Measurements from ENCODE around the gene FDXR.

Gene FDXR

DNA sequence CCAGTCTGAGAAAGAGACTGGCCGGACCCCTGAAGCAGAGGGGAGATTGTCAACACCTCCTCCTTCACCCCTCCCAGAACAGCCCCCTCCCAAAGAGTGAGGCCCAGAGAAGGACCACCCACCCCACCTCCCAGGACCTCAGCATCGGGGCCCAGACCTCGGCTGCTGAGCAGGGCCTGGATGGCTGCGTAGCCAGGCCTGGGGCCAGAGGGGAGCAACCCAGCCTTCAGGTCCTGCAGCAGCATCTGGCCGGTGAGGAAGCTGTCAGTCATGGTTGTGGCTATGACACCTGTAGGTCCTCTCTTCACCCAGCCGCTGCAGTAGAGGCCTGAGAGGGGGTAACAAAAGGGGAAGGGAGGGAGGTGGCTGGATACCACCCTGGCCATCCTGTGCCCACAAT is 9.9 kb downstream of the FDXR start:
- peaks cover 19% of the 10 kb centered on the region for H3K36me3 Mint-ChIP-seq
- peaks cover 23% of the 10 kb centered on the region for H3K4me1 Mint-ChIP-seq
- H3K4me3 Mint-ChIP-seq = no peak overlapping the region
- DNase-seq = no peak
- H3K9me3 Mint-ChIP-seq = no peaks in the 10 kb centered on the region
- CTCF ChIA-PET = interaction anchor here (0.8 to 13.6 kb wide), 24 partner anchors 9 to 228 kb away, joined by 3 to 184 read pairs (median 5); partner anchors contain the start of gene FDXR
- peaks cover 63% of the 10 kb centered on the region for H3K27me3 Mint-ChIP-seq
- no peak overlapping the region for H3K27ac Mint-ChIP-seq

DNA sequence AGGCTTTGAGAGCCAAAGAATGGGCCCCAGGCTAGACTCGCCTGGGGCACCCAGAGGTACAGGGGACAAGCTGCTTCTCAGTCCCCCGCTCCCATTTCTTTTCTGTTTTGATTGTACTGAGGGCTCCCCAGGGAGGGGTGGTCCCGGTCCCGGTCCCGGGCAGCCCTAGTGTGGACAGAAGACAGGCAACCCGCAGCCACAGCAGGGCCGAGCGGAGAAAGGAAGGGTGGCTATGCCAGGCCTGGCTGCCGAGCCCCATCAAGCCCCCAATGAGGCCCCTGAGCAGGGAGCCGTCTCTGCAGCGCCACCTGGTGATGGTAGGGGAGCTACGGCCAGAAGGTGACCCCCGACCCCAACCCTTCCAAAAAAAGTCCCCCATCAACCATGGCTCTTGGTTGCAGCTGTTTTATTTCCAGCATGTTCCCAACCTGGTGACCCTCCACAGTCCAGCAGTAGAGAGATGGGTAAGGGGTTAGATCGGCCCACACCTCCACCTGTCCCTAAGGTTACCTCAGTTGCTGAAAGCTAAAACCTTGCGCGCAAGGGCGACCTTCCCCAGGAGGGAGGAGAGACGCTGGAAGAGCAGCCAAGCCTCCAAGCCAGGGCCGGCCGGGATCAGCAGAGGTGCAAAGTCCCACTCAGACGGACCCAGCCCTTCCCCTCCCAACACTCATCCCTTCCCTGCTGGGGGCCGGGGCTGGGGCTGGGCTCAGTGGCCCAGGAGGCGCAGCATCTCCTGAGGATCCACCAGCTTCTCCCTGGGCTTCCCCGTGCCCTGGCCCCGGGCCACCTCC is 10.5 kb downstream of the FDXR start:
- peak; percentile 78 for DNase-seq
- CTCF ChIA-PET = interaction anchor here (0.7 to 13.6 kb wide), 28 partner anchors 8 to 228 kb away, joined by 3 to 184 read pairs (median 4); partner anchors contain the start of gene FDXR
- peaks cover 69% of the 10 kb centered on the region for H3K27me3 Mint-ChIP-seq
- H3K9me3 Mint-ChIP-seq = no peaks in the 10 kb centered on the region
- no peak overlapping the region for H3K4me3 Mint-ChIP-seq
- H3K36me3 Mint-ChIP-seq = peaks cover 19% of the 10 kb centered on the region
- peaks cover 22% of the 10 kb centered on the region for H3K4me1 Mint-ChIP-seq
- H3K27ac Mint-ChIP-seq = no peak overlapping the region

DNA sequence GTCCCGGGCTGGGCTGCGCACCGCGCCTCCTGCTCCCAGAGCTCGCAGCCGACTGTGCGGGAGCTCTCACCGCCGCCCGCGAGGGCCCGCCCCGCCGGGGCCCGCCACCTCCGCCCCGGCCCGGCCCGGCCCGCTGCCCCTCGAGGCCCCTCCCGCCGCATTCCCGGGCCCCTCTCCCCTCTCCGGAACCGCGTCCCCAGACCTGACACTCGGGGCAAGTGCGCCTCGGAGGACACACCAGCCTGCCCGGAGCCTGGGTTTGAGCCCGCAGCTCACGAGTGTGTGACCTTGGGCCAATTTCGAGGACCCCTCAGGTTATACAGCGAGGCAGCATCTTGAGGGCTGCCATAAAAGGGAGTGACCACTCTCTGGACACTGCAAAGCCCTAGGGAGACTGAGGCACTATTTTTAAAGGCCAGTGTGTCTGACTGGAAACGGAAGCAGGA is 11.1 kb downstream of the FDXR start:
- CTCF ChIA-PET = interaction anchor here (0.7 to 13.6 kb wide), 23 partner anchors 8 to 227 kb away, joined by 3 to 184 read pairs (median 5); partner anchors contain the start of gene FDXR
- no peak overlapping the region for H3K4me3 Mint-ChIP-seq
- peaks cover 19% of the 10 kb centered on the region for H3K36me3 Mint-ChIP-seq
- peaks cover 75% of the 10 kb centered on the region for H3K27me3 Mint-ChIP-seq
- H3K9me3 Mint-ChIP-seq = no peaks in the 10 kb centered on the region
- H3K27ac Mint-ChIP-seq = no peak overlapping the region
- no peak for DNase-seq
- peaks cover 21% of the 10 kb centered on the region for H3K4me1 Mint-ChIP-seq

DNA sequence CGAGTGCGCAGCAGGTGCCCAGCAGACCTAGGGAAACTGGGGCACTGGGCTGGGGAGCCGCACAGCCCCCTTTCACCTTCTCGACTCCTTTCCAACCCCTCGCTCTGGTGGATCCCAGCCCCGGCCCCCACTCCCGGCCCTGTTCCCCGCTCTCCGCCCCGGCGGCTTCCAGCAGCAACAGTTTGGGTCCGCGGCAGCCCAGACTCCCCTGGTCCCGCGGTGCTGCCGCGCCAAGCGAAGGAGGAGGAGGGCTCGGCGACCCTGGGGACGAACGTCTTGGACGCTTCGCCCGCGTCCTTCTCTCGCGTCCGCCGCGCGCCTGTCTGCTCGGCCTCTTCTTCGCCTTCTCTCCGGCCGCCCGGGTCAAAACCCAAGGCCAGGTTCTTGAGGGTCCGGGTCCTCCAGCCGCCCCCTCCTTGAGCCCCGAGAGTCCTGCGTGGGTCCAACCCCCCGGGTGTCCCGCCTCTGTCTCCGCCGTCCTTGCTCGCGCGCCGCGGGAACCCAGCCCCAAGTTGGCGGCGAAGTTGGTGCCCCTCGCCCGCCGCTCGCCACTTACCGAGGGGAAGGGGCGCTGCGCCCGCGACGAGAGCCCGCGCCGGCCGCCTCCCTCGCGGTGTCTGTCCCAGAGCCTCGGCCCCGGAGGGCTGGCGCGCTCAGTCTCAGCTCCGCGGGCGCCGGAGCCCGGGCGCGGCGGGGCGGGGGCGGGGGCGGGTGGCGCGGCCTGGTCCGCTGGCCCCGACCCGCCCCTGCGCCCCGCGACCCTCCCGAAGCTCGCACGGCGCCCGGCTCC is 11.7 kb downstream of the FDXR start:
- peaks cover 81% of the 10 kb centered on the region for H3K27me3 Mint-ChIP-seq
- no peak overlapping the region for H3K4me3 Mint-ChIP-seq
- peaks cover 21% of the 10 kb centered on the region for H3K4me1 Mint-ChIP-seq
- peaks cover 19% of the 10 kb centered on the region for H3K36me3 Mint-ChIP-seq
- H3K27ac Mint-ChIP-seq = no peak overlapping the region
- H3K9me3 Mint-ChIP-seq = no peaks in the 10 kb centered on the region
- CTCF ChIA-PET = interaction anchor here (0.6 to 13.6 kb wide), 15 partner anchors 9 to 204 kb away, joined by 3 to 184 read pairs (median 8); partner anchors contain the start of gene FDXR
- no peak for DNase-seq

DNA sequence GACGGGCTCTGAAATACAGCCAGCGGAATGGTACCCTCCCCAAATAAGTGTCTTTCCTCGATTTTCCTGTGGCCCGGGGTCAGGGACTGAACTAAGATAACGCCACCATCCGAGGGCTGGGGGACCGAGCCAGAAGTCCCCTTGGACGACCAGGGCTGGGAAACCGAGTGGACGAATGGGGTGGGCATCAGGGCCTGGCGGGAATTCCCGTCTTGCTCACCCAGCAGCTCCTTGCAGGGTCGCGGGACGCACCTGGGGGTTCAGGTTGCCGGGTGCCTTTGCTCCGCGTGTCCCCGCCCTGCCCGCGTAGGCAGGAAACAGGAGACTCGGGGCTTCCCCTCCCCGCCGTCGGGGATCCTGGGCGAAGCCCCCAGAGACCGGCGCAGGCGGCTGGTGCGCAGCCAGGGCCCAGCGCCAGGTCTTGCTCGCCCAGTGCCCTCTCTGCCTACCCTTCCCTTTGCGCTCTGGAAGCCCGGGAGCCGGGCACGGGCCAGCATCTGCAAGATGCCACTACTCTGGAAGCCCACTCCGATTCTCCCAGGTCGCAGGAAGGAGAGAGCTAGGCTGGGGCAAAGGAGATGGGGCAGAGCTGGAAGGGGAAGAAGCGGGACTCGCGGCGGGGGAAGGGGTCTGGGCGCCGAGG is 12.4 kb downstream of the FDXR start:
- CTCF ChIA-PET = interaction anchor here (0.6 to 13.6 kb wide), 7 partner anchors 10 to 203 kb away, joined by 3 to 184 read pairs (median 3); partner anchors contain the start of gene FDXR
- Mint-ChIP-seq H3K9me3 (no peaks in the 10 kb centered on the region), H3K4me3 (peak overlapping the region; percentile 7), H3K36me3 (peaks cover 19% of the 10 kb centered on the region), H3K27ac (no peak overlapping the region), H3K27me3 (peaks cover 89% of the 10 kb centered on the region), H3K4me1 (peaks cover 21% of the 10 kb centered on the region)
- DNase-seq = peak; percentile 47

DNA sequence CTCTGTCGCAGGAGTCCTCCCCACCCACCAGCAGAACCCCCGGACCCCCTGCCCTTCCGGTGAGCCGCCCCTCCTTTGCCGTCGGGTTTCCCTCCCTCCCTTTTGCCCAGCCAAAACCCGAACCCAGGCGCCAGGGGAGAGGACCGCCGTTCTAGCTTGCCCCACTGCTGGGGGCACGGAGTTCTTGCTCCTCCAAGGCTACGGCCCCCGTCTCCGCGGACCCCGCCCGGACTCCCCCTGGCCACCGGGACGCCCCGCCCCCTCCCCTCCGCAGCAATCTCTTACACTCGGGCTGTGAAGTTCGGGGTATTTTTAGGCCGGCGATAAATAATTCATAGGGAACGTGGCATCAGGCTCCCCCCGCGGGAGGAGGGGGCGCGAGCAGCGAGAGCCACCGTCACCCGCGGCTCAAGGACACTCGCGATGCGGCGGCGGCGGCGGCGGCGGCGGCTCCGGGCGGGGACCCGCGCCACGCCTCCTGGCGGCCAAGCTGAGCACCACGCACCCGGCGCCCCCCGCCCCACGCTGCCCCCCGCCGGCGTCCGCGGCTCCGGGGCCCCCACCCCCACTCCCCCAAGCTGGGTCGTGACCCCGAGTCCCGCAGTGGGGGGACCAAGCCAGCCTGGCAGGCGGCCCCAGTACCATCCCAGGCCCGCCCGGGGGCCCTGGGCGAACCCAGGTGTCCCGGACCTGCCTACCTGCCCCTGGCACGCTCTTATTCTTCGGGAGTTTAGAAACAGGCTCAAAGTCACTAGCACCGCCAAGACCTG is 13.2 kb downstream of the FDXR start, which contains the start of gene GRIN2C:
Gene GRIN2C, minus strand, starts transcription at position 427 of the 770 bp plus-strand sequence. CDS start 4,793 bp downstream, outside the sequence.
- H3K27ac Mint-ChIP-seq = no peak within 1 kb of the TSS
- DNase-seq = peak; percentile 54

DNA sequence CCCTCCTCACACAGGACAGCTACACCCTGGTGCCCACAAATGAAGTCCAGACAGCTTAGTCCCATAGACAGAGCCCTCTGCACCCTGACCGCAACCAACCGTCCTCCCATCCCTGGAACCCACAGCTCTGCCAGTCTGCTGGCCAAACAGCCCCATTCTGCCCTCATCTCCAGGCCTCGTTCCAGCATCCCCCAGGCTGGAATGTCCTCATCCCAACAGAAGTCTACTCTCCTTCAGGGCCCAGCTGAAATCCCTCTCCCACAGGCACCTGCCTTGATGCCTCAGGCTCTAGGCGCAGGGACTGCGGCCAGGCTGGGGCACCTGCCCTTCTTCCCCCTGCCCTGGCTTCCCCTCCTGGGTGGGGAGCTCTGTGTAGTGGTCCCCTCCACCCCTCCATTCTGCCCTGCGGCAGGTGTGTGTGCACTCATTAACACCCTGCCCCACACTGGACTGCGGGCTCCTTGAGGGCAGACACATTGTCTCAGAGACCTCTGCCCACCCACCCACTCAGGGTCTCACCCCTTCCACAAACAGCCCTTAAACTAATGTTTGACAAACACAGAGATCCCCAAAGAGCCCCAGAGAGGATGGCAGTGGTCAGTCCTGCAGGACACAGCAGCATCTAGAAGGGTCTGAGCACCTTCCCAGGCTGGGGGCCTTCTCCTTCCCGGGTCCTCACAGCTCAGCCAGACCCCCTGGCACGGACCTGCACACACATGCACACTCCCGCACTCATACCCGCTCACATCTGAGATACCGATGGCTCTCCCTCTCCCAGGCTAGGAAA is 13.9 kb downstream of the FDXR start:
- peaks cover 18% of the 10 kb centered on the region for H3K4me1 Mint-ChIP-seq
- H3K27me3 Mint-ChIP-seq = peaks cover 100% of the 10 kb centered on the region
- peak overlapping the region; percentile 40 for H3K4me3 Mint-ChIP-seq
- no peak overlapping the region for H3K27ac Mint-ChIP-seq
- DNase-seq = no peak
- peaks cover 12% of the 10 kb centered on the region for H3K36me3 Mint-ChIP-seq
- CTCF ChIA-PET = interaction anchor here (1.0 to 13.6 kb wide), 3 partner anchors 16 to 114 kb away, joined by 4 to 184 read pairs (median 8); no protein-coding TSS in a partner anchor
- H3K9me3 Mint-ChIP-seq = no peaks in the 10 kb centered on the region

More for the DNA sequence above, 13.2 kb downstream of the FDXR start, which contains the start of gene GRIN2C:
- H3K4me3 Mint-ChIP-seq = peak within 1 kb of the TSS; percentile 40
- peaks cover 93% of the 10 kb centered on the region for H3K27me3 Mint-ChIP-seq
- H3K4me1 Mint-ChIP-seq = peaks cover 16% of the 10 kb centered on the region
- CTCF ChIA-PET = interaction anchor here (0.9 to 13.6 kb wide), 6 partner anchors 13 to 122 kb away, joined by 3 to 184 read pairs (median 4); partner anchors contain the start of gene FDXR
- H3K36me3 Mint-ChIP-seq = peaks cover 13% of the 10 kb centered on the region
- no peaks in the 10 kb centered on the region for H3K9me3 Mint-ChIP-seq

DNA sequence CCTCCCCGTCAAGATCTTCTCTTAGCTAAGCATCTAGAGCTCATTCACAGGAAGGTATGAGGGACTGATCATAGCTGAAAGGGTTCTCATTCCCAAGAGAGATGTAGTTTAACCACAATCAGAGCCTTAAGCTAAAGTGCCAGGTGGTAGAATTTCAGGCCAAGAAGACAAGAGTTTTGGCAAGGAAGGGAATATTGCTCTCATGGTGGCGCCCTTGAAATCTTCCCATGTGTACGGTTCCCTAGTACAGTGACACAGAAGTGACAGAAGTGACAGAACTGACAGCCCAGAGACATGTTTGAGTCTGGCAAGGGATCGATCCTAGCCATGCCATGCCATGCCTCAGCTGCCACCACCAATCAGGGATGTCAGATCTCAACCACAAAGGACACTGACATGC is 15.6 kb downstream of the FDXR start:
- Mint-ChIP-seq H3K27me3 (peaks cover 99% of the 10 kb centered on the region), H3K27ac (no peak overlapping the region)
- CTCF ChIA-PET = interaction anchor here (1.4 to 13.6 kb wide), 3 partner anchors 11 to 200 kb away, joined by 3 to 184 read pairs (median 5); no protein-coding TSS in a partner anchor

DNA sequence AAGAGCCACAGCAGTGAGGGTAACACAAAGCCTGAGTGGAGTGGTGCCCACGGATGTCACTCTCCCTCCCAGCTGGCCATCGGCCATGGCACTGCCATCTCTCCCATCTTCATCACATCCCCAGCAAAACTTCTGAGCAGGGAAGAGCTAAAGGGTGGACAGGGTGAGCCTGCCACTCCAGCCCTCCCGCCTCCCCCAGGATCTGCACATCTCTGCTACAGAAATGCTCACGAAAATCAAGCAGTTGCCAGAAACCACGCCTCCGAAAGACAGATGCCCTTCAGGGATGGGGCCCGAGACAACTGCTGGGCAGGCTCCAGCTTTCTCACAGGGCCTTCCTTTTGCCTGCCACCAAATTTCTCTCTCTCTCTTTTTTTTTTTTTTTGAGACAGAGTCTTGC is 16.7 kb downstream of the FDXR start:
- Mint-ChIP-seq H3K36me3 (no peaks in the 10 kb centered on the region), H3K4me1 (peaks cover 21% of the 10 kb centered on the region), H3K4me3 (no peak overlapping the region), H3K27ac (no peak overlapping the region), H3K27me3 (peaks cover 96% of the 10 kb centered on the region), H3K9me3 (no peaks in the 10 kb centered on the region)
- no peak for DNase-seq
- CTCF ChIA-PET = interaction anchor here (1.4 to 13.6 kb wide), 4 partner anchors 9 to 199 kb away, joined by 3 to 184 read pairs (median 5); no protein-coding TSS in a partner anchor

More for the DNA sequence above, 15.6 kb downstream of the FDXR start:
- H3K36me3 Mint-ChIP-seq = peaks cover 4% of the 10 kb centered on the region
- no peak overlapping the region for H3K4me3 Mint-ChIP-seq
- no peaks in the 10 kb centered on the region for H3K9me3 Mint-ChIP-seq
- no peak for DNase-seq
- H3K4me1 Mint-ChIP-seq = peaks cover 26% of the 10 kb centered on the region

DNA sequence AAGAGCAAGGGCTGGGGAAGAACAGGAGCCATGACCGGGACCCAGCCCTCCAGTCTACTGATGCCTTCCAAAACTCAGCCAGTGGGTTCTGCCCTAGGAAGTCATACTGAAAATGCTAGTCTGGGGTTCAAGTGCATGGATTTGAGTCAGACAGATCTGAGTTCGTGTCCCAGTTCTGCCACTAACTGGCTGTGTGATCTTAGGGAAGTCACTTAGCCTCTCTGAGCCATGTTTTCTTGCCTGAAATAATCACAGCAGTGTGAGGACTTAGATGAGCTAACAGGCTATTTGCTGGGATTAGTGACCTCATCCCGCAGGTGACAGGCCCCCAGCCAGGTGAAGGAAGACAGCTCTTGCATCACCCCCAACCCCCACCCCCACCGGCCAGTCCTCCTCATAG is 17.5 kb downstream of the FDXR start:
- H3K4me3 Mint-ChIP-seq = no peak overlapping the region
- peaks cover 21% of the 10 kb centered on the region for H3K4me1 Mint-ChIP-seq
- H3K36me3 Mint-ChIP-seq = no peaks in the 10 kb centered on the region
- DNase-seq = no peak
- no peak overlapping the region for H3K27ac Mint-ChIP-seq
- CTCF ChIA-PET = interaction anchor here (1.4 to 13.6 kb wide), 2 partner anchors 10 to 63 kb away, joined by 5 to 184 read pairs; no protein-coding TSS in a partner anchor
- H3K27me3 Mint-ChIP-seq = peaks cover 96% of the 10 kb centered on the region
- H3K9me3 Mint-ChIP-seq = no peaks in the 10 kb centered on the region

DNA sequence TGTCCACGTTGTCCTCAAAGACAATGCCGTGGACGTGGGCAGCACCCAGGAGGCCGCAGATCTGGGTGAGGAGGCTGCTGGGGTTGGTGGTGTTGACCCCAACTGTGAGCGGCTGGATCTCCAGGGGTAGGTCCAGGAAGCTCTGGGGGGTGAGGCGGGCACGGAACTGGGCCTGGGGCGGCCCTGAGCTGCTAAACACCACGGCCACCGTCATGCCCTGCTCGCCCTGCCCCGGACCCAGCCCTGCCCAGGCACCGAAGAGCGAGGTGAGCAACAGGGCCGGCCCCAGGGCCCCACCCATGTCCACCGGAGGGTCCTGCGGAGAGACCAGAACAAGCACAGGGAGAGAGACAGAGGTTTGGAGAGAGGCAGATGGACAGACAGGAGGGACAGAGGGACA is 18.0 kb downstream of the FDXR start:
- CTCF ChIA-PET = interaction anchor here (1.4 to 13.6 kb wide), 3 partner anchors 7 to 63 kb away, joined by 3 to 184 read pairs (median 5); no protein-coding TSS in a partner anchor

DNA sequence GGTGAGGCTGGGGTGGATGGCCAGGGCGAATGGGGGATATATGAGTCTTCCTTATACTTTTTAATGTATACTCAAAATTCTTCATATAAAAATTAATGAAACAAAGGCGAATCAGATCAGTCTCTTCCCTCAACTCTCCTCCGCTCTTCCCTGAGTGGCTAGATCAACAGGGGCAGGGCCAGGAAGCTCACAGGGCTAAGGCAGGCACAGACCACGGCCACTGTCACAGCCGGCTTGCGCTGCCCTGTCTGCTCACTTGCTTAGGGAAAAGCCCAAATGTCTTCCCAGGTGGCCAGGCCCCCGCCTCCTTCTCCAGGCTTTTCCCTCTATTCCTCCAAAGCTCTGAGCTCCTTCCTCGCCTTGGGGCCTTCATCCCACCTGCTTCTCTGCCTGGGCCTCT is 19.1 kb downstream of the FDXR start:
- Mint-ChIP-seq H3K4me1 (peaks cover 12% of the 10 kb centered on the region), H3K36me3 (no peaks in the 10 kb centered on the region), H3K9me3 (no peaks in the 10 kb centered on the region), H3K27me3 (peaks cover 95% of the 10 kb centered on the region), H3K27ac (no peak overlapping the region), H3K4me3 (no peak overlapping the region)
- CTCF ChIA-PET = interaction anchor here (0.9 to 1.6 kb wide), 3 partner anchors 9 to 63 kb away, joined by 3 to 5 read pairs (median 3); no protein-coding TSS in a partner anchor
- no peak for DNase-seq

More for the DNA sequence above, 18.0 kb downstream of the FDXR start:
- Mint-ChIP-seq H3K27ac (no peak overlapping the region), H3K9me3 (no peaks in the 10 kb centered on the region), H3K4me3 (no peak overlapping the region), H3K27me3 (peaks cover 95% of the 10 kb centered on the region), H3K4me1 (peaks cover 18% of the 10 kb centered on the region), H3K36me3 (no peaks in the 10 kb centered on the region)
- DNase-seq = no peak

All from activated naive CD4-positive, alpha-beta T cell treated with anti-CD3 and anti-CD28 coated beads, Interleukin-2, amount 10 ng/mL, durations not matched to agents 7 days and 5 days (primary cell).